DND-41 (cell line): ENCODE data around the gene FGD6.

Experiments
- CTCF ChIP-seq: IDR thresholded peaks from 2 replicates; pipeline ENCODE4 v1.5.1; 2012; ENCODE audit warnings: borderline replicate concordance, low read length, moderate library complexity, mild to moderate bottlenecking; ENCODE audit not compliant: poor library complexity, severe bottlenecking; ENCODE audit errors: extremely low read depth
- EZH2 ChIP-seq: IDR thresholded peaks from 3 replicates; pipeline ENCODE4 v1.6.1; 2012; ENCODE audit warnings: borderline replicate concordance, low read depth, mild to moderate bottlenecking, moderate library complexity, low read length, inconsistent platforms; ENCODE audit not compliant: severe bottlenecking

GRCh38 chr12:95115641-95116040 is 101.6 kb downstream of the FGD6 start:
- TF ChIP-seq CTCF (no peak), EZH2 (no peak)
